Measurements from ENCODE around the gene RNF208.

DNA sequence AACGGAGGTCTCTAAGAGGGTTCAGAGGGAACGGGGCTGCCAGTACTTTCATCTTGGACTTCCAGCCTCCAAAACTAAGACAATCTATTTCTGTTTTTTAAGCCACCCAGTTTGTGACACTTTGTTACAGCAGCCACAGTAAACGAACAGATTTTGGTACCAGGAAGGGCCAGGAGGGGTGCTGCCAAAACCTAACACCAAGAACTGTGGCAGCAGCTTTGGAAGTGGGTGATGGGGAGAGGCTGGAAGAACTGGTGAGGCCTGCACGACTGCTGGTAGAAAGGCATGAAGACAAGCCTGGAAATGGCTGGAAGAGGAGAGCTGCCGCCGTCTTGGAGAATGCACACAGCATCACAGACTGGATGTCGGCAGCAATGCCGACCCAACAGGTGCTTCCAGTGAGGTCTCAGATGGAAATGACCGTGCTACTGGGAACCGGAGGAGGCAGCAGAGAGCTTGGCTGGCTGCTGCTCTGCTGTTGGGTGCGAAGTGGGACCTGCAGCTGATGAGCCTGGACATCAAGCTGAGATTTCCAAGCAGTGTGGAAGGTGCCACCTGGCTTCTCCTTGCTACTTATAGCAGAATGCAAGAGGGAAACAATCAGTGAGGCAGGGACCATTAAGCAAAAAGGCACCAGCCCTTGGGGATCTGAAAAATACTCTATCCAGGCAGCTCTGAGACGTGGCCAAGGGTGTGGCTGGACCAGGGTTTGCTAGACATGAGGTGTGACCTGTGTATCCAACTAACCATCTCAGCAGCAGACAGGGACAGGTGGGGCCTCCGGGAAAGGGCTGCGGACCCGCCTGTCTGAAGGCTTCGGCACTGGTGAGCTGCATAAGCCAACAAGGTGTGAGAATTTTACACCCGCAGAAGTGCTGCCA lies 45.5 kb downstream of the RNF208 start:
- TF ChIP-seq, protein P1, sequence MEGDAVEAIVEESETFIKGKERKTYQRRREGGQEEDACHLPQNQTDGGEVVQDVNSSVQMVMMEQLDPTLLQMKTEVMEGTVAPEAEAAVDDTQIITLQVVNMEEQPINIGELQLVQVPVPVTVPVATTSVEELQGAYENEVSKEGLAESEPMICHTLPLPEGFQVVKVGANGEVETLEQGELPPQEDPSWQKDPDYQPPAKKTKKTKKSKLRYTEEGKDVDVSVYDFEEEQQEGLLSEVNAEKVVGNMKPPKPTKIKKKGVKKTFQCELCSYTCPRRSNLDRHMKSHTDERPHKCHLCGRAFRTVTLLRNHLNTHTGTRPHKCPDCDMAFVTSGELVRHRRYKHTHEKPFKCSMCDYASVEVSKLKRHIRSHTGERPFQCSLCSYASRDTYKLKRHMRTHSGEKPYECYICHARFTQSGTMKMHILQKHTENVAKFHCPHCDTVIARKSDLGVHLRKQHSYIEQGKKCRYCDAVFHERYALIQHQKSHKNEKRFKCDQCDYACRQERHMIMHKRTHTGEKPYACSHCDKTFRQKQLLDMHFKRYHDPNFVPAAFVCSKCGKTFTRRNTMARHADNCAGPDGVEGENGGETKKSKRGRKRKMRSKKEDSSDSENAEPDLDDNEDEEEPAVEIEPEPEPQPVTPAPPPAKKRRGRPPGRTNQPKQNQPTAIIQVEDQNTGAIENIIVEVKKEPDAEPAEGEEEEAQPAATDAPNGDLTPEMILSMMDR (IDR thresholded peaks at IDR 0.05), result peak; percentile 92
- TF ChIP-seq ZFX (IDR thresholded peaks at IDR 0.05; ENCODE audit: borderline replicate concordance), result no peak

All from 22Rv1 (cell line).